HG02623 (cell line): ENCODE results near the gene NDUFAF3.
"Not testable (repeated sequence)": the region's sequence is repeated elsewhere in the genome, so short reads cannot be mapped to it uniquely, and the experiment has no call there.

Experiments used
- ATAC-seq: cut with Tn5 transposase; IDR thresholded peaks from one replicate; pipeline ENCODE4 v1.9.1; 2021; ENCODE audit warnings: moderate library complexity; ENCODE audit not compliant: unreplicated experiment

Gene NDUFAF3

DNA sequence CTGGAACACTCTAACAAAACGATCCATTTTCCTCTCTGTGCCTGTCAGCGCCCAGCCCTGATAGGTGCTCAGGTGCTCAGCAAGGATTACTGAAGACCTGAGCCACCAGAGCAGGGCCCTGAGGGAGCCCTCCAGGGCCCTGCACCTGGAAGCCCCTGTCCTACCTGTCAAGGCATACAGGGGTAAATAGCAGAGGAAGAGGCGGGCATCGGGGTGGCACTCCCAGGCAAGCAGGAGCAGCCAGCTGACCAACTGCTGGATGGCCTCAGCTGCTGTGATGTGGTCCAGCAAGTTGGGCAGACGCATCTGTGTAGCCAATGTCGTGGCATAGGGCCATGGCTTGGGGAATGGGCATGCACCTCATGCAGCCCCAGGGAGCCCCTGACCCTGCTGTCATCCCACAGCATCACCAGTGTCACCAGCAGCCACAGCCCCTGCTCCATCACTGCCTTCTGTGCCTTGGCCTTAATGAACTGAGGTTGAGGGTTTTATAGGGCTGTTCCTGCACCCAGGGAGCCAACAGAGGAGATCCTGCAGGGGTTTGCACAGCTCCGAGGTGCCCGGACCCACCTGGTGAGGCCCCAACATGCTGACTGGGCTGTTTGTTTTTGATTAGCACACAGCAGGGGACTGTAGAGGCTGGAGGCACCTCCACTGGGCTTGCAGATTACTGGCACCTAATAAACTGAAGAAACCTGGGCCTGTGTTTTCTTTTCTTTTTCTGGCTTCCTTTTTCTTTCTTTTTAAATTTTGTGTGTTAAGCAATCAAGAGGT lies 22.6 kb upstream of the NDUFAF3 start:
- ATAC-seq = no peak

DNA sequence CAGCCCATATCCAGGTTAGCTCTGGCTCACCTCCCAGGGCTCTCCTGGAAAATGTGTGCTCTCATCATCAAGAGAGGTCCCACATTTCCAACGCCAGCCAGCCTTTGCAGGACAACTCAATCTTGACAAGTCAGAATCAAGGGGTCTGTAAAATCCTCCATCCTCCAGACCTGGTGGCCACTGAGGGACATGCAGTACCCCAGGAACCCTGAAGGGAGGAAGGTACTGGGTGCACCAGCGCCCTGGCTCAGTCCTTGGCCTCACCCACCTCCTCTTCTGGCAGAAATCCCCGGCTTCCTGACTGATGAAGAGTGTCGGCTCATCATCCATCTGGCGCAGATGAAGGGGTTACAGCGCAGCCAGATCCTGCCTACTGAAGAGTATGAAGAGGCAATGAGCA lies 20.8 kb upstream of the NDUFAF3 start:
- ATAC-seq = no peak

GRCh38 chr3:49004352-49005302 lies 17.3 kb upstream of the NDUFAF3 start:
- ATAC-seq = no peak

GRCh38 chr3:49005303-49005680 lies 16.6 kb upstream of the NDUFAF3 start:
- no peak for ATAC-seq

GRCh38 chr3:49005998-49006397 lies 15.9 kb upstream of the NDUFAF3 start:
- no peak for ATAC-seq

DNA sequence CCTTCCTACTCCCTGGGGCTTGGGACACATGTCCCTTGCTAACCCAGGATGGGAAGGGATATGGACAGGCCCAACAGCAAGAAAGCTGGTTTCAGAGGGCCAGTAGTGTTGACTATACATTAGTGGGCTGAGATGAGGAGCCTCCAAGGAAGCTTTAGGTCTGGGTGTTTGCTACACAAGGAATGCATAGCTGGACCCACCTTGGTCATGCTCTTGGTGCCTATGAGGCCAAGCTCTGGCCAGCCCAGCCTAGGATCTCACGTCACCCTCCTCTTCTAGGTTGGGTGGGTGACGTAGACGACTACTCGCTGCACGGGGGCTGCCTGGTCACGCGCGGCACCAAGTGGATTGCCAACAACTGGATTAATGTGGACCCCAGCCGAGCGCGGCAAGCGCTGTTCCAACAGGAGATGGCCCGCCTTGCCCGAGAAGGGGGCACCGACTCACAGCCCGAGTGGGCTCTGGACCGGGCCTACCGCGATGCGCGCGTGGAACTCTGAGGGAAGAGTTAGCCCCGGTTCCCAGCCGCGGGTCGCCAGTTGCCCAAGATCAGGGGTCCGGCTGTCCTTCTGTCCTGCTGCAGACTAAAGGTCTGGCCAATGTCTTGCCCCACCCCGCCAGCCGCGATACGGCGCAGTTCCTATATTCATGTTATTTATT lies 15.4 kb upstream of the NDUFAF3 start:
- peak; percentile 1 for ATAC-seq

DNA sequence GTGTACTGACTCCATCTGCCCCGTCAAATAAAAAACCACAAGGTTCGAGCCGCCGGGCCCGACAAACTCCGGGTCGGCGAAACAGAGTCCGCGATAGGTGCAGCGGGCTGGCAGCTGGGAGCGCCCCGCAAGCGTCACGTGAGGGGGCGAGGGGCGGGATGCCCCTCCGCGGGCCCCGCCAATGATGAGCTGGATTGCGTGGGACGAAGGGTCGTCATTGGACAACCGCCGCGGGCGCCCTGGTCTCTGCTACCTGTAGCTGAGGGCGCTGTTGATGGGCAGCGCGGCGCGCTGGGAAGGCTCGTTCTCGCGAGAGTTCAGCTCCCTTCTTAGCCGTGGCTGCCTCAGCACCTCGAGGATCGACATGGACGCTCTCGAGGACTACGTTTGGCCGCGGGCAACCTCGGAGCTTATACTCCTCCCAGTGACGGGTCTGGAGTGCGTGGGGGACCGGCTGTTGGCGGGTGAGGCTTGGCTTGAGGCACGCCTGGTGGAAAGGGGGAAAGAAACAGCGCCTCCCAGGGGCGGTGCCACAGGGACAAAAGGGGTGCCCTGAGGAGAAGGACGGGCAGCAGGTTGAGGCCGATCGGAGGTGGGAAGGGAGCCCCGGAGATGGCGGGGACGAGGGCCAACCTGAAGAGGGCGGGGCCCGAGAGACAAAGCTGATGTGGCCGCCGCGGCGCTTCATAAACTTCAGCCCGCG lies 14.7 kb upstream of the NDUFAF3 start, which contains the start of gene WDR6:
Gene WDR6, plus strand, starts transcription at position 324 of the 703 bp plus-strand sequence. Its CDS starts 41 bp downstream, at position 365.
- peak; percentile 81 for ATAC-seq

GRCh38 chr3:49007771-49008528 lies 14.0 kb upstream of the NDUFAF3 start:
- ATAC-seq = peak; percentile 31

- not testable (repeated sequence) for ATAC-seq
Measured at GRCh38 chr3:49008627-49009026, 13.3 kb upstream of the NDUFAF3 start.

DNA sequence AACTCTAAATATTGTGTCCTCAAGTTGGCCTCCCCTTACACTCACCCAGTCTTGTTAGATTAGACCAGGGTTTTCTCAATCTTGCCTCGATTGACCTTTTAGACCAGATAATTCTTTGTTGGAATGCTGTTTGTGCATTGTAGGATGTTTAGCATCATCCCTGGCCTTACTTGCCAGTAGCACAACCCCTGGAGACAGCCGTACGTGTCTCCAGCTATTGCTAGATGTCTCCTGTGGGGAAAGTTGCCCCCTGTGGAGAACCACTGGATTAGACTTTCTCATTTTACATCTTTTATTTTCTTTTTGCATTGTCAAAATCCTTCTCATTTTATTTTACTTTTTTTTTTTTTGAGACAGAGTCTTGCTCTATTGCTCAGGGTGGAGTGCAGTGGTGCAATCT lies 12.5 kb upstream of the NDUFAF3 start:
- no peak for ATAC-seq

DNA sequence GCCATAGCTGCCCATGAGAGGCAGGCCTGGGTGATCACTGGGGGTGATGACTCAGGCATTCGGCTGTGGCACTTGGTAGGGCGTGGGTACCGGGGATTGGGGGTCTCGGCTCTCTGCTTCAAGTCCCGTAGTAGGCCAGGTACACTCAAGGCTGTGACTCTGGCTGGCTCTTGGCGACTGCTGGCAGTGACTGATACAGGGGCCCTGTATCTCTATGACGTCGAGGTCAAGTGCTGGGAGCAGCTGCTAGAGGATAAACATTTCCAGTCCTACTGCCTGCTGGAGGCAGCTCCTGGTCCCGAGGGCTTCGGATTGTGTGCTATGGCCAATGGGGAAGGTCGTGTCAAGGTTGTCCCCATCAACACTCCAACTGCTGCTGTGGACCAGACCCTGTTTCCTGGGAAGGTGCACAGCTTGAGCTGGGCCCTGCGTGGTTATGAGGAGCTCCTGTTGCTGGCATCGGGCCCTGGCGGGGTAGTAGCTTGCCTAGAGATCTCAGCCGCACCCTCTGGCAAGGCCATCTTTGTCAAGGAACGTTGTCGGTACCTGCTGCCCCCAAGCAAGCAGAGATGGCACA lies 9.4 kb upstream of the NDUFAF3 start:
- ATAC-seq = no peak

DNA sequence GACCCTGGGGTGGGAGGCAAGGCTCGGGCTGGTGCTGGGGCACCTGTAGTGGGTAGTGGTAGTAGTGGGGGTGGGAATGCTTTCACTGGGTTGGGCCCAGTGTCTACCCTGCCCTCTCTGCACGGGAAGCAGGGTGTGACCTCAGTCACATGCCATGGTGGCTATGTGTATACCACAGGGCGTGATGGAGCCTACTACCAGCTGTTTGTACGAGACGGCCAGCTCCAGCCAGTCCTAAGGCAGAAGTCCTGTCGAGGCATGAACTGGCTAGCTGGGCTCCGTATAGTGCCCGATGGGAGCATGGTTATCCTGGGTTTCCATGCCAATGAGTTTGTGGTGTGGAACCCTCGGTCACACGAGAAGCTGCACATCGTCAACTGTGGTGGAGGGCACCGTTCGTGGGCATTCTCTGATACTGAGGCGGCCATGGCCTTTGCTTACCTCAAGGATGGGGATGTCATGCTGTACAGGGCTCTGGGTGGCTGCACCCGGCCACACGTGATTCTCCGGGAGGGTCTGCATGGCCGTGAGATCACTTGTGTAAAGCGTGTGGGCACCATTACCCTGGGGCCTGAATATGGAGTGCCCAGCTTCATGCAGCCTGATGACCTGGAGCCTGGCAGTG lies 8.7 kb upstream of the NDUFAF3 start:
- ATAC-seq = no peak

GRCh38 chr3:49013738-49014660 lies 7.9 kb upstream of the NDUFAF3 start:
- no peak for ATAC-seq

DNA sequence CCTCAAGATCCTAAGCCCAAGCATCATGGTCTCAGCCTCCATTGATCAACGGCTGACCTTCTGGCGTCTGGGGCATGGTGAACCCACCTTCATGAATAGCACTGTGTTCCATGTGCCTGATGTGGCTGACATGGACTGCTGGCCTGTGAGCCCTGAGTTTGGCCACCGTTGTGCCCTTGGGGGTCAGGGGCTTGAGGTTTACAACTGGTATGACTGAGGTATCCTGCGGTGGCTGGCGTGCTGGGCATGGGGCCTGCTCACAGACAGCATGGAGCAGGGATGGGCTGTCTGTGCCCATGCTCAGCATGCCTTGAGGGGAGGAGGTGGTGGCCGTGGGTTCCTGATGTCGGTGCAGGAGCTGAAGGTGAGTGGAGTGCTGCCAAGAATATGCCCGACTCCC lies 6.8 kb upstream of the NDUFAF3 start:
- ATAC-seq = no peak

- ATAC-seq = no peak
Measured at GRCh38 chr3:49015765-49016164, 6.2 kb upstream of the NDUFAF3 start.

DNA sequence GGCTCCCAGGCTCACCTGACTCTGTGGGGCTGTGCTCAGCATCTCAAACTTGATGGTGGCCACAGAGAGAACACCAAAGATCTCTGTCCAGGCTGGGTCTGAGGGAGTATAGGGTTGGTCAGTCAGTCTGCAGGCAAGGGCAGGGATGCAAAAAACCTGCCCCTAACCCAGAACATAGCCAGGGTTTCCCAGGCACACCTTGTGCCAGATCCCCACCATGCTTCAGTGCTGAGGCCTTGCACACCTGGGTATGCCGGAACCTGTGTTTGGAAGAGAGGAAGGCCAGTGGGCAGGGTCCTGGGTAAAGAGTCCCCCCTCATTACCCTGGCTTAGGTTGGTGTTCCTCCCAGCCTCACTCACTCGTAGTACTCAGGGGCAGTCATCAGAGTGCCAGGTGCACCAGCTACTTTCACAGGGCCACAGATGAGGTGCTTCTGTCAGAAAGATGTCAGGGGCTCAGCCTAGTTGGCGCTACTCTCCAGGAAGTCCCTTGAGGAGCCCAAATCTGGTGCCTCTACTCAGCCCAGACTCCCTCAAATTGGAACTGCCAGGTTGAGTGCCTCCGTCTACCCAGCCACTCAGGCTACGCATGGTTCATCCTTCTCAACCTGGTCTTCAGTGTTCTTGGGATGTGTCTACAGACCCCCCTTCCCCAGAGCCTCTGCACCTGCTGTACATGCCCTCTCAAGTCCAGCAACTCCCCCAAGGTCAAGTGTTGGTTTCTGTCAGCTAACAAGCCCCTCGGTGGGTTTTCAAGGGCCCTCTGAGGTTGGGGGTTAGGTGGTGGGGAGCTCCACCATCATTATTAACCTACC lies 5.3 kb upstream of the NDUFAF3 start:
- ATAC-seq = no peak

DNA sequence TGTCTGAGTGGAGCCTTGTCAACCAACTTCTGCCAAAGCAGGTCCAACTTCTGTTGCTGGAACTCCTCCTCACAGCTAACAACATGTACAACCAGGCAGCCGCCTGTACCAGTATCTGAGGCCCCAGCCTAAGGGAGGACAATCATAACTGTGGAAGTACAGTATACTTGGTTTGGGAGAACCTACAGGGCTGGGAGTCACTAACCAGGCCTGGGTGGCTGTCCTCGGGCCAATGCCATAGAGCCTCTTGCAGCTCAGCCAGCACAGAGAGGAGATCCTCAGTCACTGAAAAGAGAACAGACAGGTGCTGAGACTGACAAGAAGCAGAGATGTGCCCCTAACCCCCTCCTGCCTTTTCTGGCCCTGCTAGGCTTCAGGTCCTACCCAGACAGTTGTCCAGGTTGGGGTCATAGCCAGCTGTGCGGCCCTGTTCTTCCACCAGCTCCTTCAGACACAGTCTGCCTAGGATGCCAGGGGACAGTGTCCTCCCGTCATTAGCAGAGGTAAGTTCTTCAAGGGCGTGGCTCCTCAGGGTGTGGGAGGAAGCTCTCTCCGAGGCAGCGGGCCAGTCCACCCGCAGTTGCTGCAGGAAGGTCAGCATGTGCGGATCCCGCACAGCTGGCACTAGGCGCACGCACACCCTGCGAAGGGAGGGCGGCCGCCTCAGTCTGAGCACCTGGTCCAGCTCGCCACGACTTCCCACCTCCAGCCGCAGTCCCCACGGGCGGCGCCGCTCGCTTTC lies 4.5 kb upstream of the NDUFAF3 start:
- no peak for ATAC-seq
